NCI-H2196 (cell line): ENCODE results near the gene KIF9.
"Not testable (repeated sequence)": the region's sequence is repeated elsewhere in the genome, so short reads cannot be mapped to it uniquely, and the experiment has no call there.

Experiments used
- DNase-seq: peaks from one replicate; lab custom pipeline; 2025; ENCODE audit not compliant: unreplicated experiment; lab: John Stamatoyannopoulos, UW

KIF9 gene

DNA sequence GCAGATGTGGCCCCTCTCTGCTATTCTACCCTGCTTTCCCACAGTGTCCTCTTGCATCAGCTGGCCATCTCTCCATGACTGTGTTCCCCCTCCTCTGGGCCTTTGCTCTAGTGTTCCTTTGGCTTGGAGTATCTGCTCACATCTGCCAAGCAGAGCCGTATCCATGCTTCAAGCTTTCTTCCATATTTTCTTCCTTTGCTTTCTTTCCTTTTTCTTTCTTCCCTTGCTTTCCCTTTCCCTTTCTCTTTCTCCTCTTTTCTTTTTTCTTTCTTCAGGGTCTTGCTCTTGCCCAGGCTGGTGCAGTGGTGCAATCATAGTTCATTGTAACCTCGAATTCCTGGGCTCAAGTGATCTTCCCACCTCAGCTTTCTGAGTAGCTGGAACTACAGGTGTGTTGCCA, 12.7 kb upstream of the KIF9 start:
- no peak for DNase-seq

DNA sequence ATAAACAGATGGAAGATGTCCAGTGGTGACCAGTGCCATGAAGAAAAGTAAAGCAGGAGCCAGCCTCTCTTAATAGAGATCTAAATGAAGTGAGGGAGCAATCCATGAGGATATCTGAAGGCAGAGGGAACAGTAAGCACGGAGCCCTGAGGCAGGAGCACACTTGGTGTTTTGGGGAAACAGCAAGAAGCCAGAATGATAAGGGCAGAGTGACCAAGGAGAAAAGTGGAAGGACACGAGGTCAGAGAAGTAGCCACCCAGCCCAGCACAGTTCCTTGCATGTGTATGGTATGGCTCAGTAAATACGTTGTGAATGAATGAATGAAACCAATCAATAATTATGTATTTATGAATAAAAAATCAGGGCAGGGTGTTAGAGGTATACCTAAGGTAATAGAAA, 11.8 kb upstream of the KIF9 start:
- no peak for DNase-seq

- no peak for DNase-seq
These were observed 11.2 kb upstream of the KIF9 start for GRCh38 chr3:47293822-47294221.

GRCh38 chr3:47291754-47292420, 9.3 kb upstream of the KIF9 start:
- DNase-seq = not testable (repeated sequence)

- no peak for DNase-seq
These were observed 8.7 kb upstream of the KIF9 start for GRCh38 chr3:47291158-47291753.

- no peak for DNase-seq
These were observed 6.6 kb upstream of the KIF9 start for GRCh38 chr3:47288966-47289910.

GRCh38 chr3:47283591-47284364, 1.2 kb upstream of the KIF9 start:
- DNase-seq = no peak

- no peak for DNase-seq
These were observed 566 bp upstream of the KIF9 start for GRCh38 chr3:47283193-47283537.

GRCh38 chr3:47280519-47280918, 2.1 kb downstream of the KIF9 start:
- no peak for DNase-seq

DNA sequence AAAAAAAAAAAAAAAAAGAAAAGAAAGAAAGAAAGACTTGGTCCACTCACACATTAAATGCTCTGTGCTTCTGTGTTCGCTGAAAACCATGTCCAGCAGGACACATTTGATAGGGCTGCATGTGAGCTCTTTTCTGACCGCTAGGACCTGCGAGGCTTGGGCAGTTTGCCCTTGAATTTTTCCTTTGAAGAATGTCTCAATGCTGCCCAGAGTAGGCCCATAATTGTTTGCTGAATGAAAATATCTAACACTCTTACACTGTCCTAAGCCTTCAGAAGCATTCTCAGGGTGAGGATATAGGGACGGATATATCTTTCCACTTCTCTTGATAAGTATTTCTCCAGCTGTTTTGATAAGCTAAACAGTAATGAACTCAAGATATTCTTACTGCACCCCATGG, 6.0 kb downstream of the KIF9 start:
- DNase-seq = no peak

DNA sequence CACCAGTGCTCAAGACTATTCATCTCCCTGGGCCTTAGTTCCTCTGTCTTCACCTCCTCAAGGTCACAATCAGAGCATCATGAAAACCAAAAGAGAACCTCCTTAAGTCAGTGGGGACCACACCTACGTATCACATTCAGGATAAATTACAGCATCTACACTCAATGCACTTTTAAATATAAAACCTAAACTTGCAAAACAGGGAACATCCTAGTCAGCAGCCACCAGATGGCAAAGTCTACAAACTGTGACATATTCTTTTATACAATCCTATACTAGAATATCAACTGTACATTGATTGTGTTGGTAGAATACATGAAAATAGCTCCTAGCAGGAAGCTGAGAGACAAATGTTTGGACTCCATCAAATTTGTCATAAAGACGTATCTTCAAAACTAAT, 7.9 kb downstream of the KIF9 start:
- no peak for DNase-seq

GRCh38 chr3:47273564-47273963, 9.0 kb downstream of the KIF9 start:
- no peak for DNase-seq

- DNase-seq = no peak
These were observed 12.1 kb downstream of the KIF9 start for GRCh38 chr3:47270526-47270925.

- DNase-seq = no peak
These were observed 15.1 kb downstream of the KIF9 start for GRCh38 chr3:47267490-47267824.

GRCh38 chr3:47266709-47267489, 15.7 kb downstream of the KIF9 start:
- no peak for DNase-seq

- DNase-seq = no peak
These were observed 16.7 kb downstream of the KIF9 start for GRCh38 chr3:47265725-47266428.

- no peak for DNase-seq
These were observed 17.6 kb downstream of the KIF9 start for GRCh38 chr3:47265008-47265407.

GRCh38 chr3:47261301-47261700, 21.3 kb downstream of the KIF9 start:
- DNase-seq = no peak

DNA sequence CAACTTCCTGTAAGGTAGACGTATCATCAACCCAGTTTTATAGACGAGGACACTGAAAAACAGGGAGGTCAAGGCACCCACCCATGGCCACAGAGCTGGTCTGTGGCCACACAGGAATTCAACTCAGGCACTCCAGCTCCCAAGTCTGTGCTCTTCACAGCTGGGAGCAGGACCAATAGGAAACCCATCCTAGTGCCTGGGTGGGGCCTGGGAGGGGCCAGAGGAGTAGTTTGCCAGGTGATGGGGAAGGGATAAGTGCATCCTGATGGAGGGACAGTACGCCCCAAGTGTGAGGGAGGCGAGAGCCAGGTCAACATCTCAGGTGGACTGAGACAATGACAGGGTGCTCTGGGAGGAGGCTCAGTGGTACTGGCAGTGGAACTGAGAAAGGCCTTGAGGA, 22.0 kb downstream of the KIF9 start:
- no peak for DNase-seq

DNA sequence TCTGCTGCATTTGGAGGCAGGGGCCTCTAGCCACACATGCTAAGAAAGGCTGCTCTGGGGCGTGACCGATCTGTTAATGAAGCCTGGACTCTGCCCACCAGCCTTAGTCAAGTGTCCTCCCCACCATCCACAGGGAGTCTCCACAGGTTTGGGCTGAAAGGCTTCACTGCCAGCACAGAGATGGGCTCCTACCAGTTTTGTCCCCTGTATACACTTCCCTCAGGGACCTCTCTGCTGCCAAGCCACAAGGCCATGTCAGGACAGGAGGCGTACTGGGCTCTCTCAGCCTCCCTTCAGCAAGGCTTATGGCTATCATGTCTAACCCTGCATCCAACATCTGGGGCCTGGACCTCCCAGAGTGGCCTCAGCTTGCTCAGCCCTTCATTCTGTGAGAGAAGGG, 23.5 kb downstream of the KIF9 start:
- no peak for DNase-seq
